ENCODE data around the gene OCA2. TPM values are rescaled to one million over a fixed set of nuclear protein-coding genes. Genes with fewer than 3 reads are reported as not detected.

OCA2 gene
- total RNA-seq, 3 donors from 2014 or later (not counting 1 experiment from before 2014, with no cell fraction given): 0.35 to 1.5 (median 0.56) TPM

GRCh38 chr15:27790270-27790669 lies 308.8 kb downstream of the OCA2 start:
- no peaks in the 10 kb centered on the region for H3K36me3 ChIP-seq (ENCODE audit: control insufficient read depth, insufficient read depth, low read length)
- no peak overlapping the region for H3K4me3 ChIP-seq (ENCODE audit: low read length)
- H3K9me3 Mint-ChIP-seq: peaks cover 0 to 7% of the 10 kb centered on the region in 2 donors
- ATAC-seq: no peak
- intact Hi-C loops (cut with micrococcal nuclease): no loop called here
- WGBS (ENCODE audit: insufficient coverage): no CpG with 5 or more reads among the region's 1 CpG
- no peak for DNase-seq
- no peaks in the 10 kb centered on the region for H3K4me1 Mint-ChIP-seq
- H3K4me1 ChIP-seq (ENCODE audit: control insufficient read depth, insufficient read depth, low read length): no peaks in the 10 kb centered on the region
- TF ChIP-seq CTCF (IDR thresholded peaks at IDR 0.05): no peak
- no peak overlapping the region for H3K4me3 Mint-ChIP-seq
- H3K9me3 ChIP-seq (ENCODE audit: control insufficient read depth, insufficient read depth, low read length): peaks cover 2% of the 10 kb centered on the region
- no peaks in the 10 kb centered on the region for H3K27me3 ChIP-seq (ENCODE audit: control insufficient read depth, insufficient read depth, low read length)
- no peak overlapping the region for H3K27ac Mint-ChIP-seq
- no peaks in the 10 kb centered on the region for H3K36me3 Mint-ChIP-seq
- no peak overlapping the region for H3K27ac ChIP-seq (ENCODE audit: low read length)
- peaks cover 0 to 3% of the 10 kb centered on the region in 2 donors for H3K27me3 Mint-ChIP-seq (ENCODE audit: low read depth in 2 of 2)

GRCh38 chr15:27787931-27788330 lies 311.2 kb downstream of the OCA2 start:
- Histone ChIP-seq H3K27me3 (ENCODE audit: control insufficient read depth, insufficient read depth, low read length) (no peaks in the 10 kb centered on the region), H3K27ac (ENCODE audit: low read length) (no peak overlapping the region), H3K9me3 (ENCODE audit: control insufficient read depth, insufficient read depth, low read length) (no peaks in the 10 kb centered on the region), H3K36me3 (ENCODE audit: control insufficient read depth, insufficient read depth, low read length) (no peaks in the 10 kb centered on the region), H3K4me3 (ENCODE audit: low read length) (no peak overlapping the region), H3K4me1 (ENCODE audit: control insufficient read depth, insufficient read depth, low read length) (no peaks in the 10 kb centered on the region)
- H3K27ac Mint-ChIP-seq: no peak overlapping the region
- no peak for TF ChIP-seq CTCF (IDR thresholded peaks at IDR 0.05)
- peaks cover 0 to 3% of the 10 kb centered on the region in 2 donors for H3K27me3 Mint-ChIP-seq (ENCODE audit: low read depth in 2 of 2)
- H3K4me3 Mint-ChIP-seq: no peak overlapping the region
- ATAC-seq (no peak), DNase-seq (no peak)
- H3K9me3 Mint-ChIP-seq: peaks cover 4 to 8% of the 10 kb centered on the region in 2 donors
- no CpG with 5 or more reads among the region's 1 CpG for WGBS (ENCODE audit: insufficient coverage)
- no peaks in the 10 kb centered on the region for H3K4me1 Mint-ChIP-seq
- intact Hi-C loops (cut with micrococcal nuclease): no loop called here
- no peaks in the 10 kb centered on the region for H3K36me3 Mint-ChIP-seq

- DNase-seq: no peak
- no peaks in the 10 kb centered on the region for H3K36me3 Mint-ChIP-seq
- H3K9me3 Mint-ChIP-seq: peaks cover 4 to 6% of the 10 kb centered on the region in 2 donors
- Histone ChIP-seq H3K27ac (ENCODE audit: low read length) (no peak overlapping the region), H3K4me3 (ENCODE audit: low read length) (no peak overlapping the region), H3K36me3 (ENCODE audit: control insufficient read depth, insufficient read depth, low read length) (no peaks in the 10 kb centered on the region), H3K4me1 (ENCODE audit: control insufficient read depth, insufficient read depth, low read length) (no peaks in the 10 kb centered on the region), H3K9me3 (ENCODE audit: control insufficient read depth, insufficient read depth, low read length) (no peaks in the 10 kb centered on the region), H3K27me3 (ENCODE audit: control insufficient read depth, insufficient read depth, low read length) (no peaks in the 10 kb centered on the region)
- ATAC-seq: no peak
- no peaks in the 10 kb centered on the region for H3K4me1 Mint-ChIP-seq
- TF ChIP-seq CTCF (IDR thresholded peaks at IDR 0.05): no peak
- H3K27me3 Mint-ChIP-seq (ENCODE audit: low read depth in 2 of 2): no peaks in the 10 kb centered on the region
- 86% methylated on average over 5 of the region's 6 CpGs for WGBS (ENCODE audit: insufficient coverage)
- intact Hi-C loops (cut with micrococcal nuclease): no loop called here
- H3K27ac Mint-ChIP-seq: no peak overlapping the region
- no peak overlapping the region for H3K4me3 Mint-ChIP-seq
Observed at GRCh38 chr15:27784107-27784506, 315.0 kb downstream of the OCA2 start.

- TF ChIP-seq CTCF (IDR thresholded peaks at IDR 0.05): no peak
- H3K36me3 ChIP-seq (ENCODE audit: control insufficient read depth, insufficient read depth, low read length): no peaks in the 10 kb centered on the region
- H3K27me3 Mint-ChIP-seq (ENCODE audit: low read depth in 2 of 2): no peaks in the 10 kb centered on the region
- peaks cover 4 to 6% of the 10 kb centered on the region in 2 donors for H3K9me3 Mint-ChIP-seq
- no peak overlapping the region for H3K4me3 Mint-ChIP-seq
- intact Hi-C loops (cut with micrococcal nuclease): no loop called here
- H3K36me3 Mint-ChIP-seq: no peaks in the 10 kb centered on the region
- H3K27ac Mint-ChIP-seq: no peak overlapping the region
- H3K4me1 ChIP-seq (ENCODE audit: control insufficient read depth, insufficient read depth, low read length): no peaks in the 10 kb centered on the region
- H3K9me3 ChIP-seq (ENCODE audit: control insufficient read depth, insufficient read depth, low read length): no peaks in the 10 kb centered on the region
- 68% methylated on average over 3 of the region's 3 CpGs for WGBS (ENCODE audit: insufficient coverage)
- H3K27me3 ChIP-seq (ENCODE audit: control insufficient read depth, insufficient read depth, low read length): no peaks in the 10 kb centered on the region
- no peaks in the 10 kb centered on the region for H3K4me1 Mint-ChIP-seq
- ATAC-seq: no peak
- no peak overlapping the region for H3K4me3 ChIP-seq (ENCODE audit: low read length)
- no peak for DNase-seq
- no peak overlapping the region for H3K27ac ChIP-seq (ENCODE audit: low read length)
Observed at GRCh38 chr15:27783678-27784077, 315.4 kb downstream of the OCA2 start.
